IMR-90 (cell line): Measurements from ENCODE around the gene TMEM63C. TPM values are rescaled to one million over a fixed set of nuclear protein-coding genes. Genes with fewer than 3 reads are reported as not detected.

Source experiments
- ATAC-seq: fragments of 200-7000 bp; cut with Tn5 transposase; 2 replicates; pipeline ENCODE4 v1.9.1; 2020; ENCODE audit warnings: low read depth, mild to moderate bottlenecking, moderate library complexity
- BruUV-seq: library from RNA; stranded (reverse); fragments of 400-500 nt; replicated peaks from 2 replicates; lab custom pipeline; 2021; lab: Mats Ljungman, UMichigan
- CTCF ChIA-PET: fragments of 300-600 bp; formaldehyde crosslinking; extraction: SDS; loops from one replicate; lab custom pipeline; 2021; ENCODE audit warnings: antibody characterized with exemption; lab: Yijun Ruan, JAX
- POLR2A ChIA-PET: fragments of 300-600 bp; sonication (Branson Sonifier 250); formaldehyde crosslinking; loops from one replicate; lab custom pipeline; 2022; ENCODE audit warnings: antibody characterized with exemption; ENCODE audit not compliant: unreplicated experiment; lab: Charles Lee
- DNase-seq: peaks from one replicate; pipeline ENCODE4 v3.0.0; 2013
- H2AFZ ChIP-seq: replicated peaks from 2 replicates; pipeline ENCODE3; 2013; ENCODE audit warnings: low read length, mild to moderate bottlenecking; ENCODE audit not compliant: poor library complexity
- H2AK5ac ChIP-seq: 2 replicates; pipeline ENCODE4 v1.6.1; 2013; ENCODE audit warnings: low read depth, low read length, inconsistent platforms
- H2AK9ac ChIP-seq: replicated peaks from 2 replicates; pipeline ENCODE3; 2013; ENCODE audit warnings: mild to moderate bottlenecking, low read depth, low read length, moderate library complexity; ENCODE audit not compliant: poor library complexity
- H2BK120ac ChIP-seq: 2 replicates; pipeline ENCODE4 v1.6.1; 2013; ENCODE audit warnings: low read depth, low read length, inconsistent platforms
- H2BK15ac ChIP-seq: 3 replicates; pipeline ENCODE4 v1.6.1; 2013; ENCODE audit warnings: low read depth, low read length, inconsistent platforms
- H2BK20ac ChIP-seq: 2 replicates; pipeline ENCODE4 v1.6.1; 2013; ENCODE audit warnings: low read depth, mild to moderate bottlenecking, inconsistent platforms, low read length, moderate library complexity
- H2BK5ac ChIP-seq: 2 replicates; pipeline ENCODE4 v1.6.1; 2013; ENCODE audit warnings: mild to moderate bottlenecking, low read depth, low read length, inconsistent platforms; ENCODE audit not compliant: poor library complexity, severe bottlenecking
- H3K14ac ChIP-seq: replicated peaks from 2 replicates; pipeline ENCODE4 v1.6.1; 2013; ENCODE audit warnings: low read depth, low read length, inconsistent platforms
- H3K18ac ChIP-seq: 2 replicates; pipeline ENCODE4 v1.6.1; 2013; ENCODE audit warnings: low read depth, low read length, control low read depth
- H3K23ac ChIP-seq: 2 replicates; pipeline ENCODE4 v1.6.1; 2013; ENCODE audit warnings: low read depth, low read length, inconsistent platforms
- H3K27ac ChIP-seq: 2 replicates; pipeline ENCODE4 v1.5.1; 2013; ENCODE audit warnings: mild to moderate bottlenecking, control low read depth, low read length; ENCODE audit not compliant: insufficient read depth
- H3K27me3 ChIP-seq: 2 replicates; pipeline ENCODE4 v1.6.1; 2013; ENCODE audit warnings: low read length; ENCODE audit not compliant: control insufficient read depth, insufficient read depth
- H3K36me3 ChIP-seq: 2 replicates; pipeline ENCODE4 v1.6.1; 2013; ENCODE audit warnings: low read length, mixed read lengths; ENCODE audit not compliant: control insufficient read depth, insufficient read depth
- H3K4ac ChIP-seq: 2 replicates; pipeline ENCODE4 v1.6.1; 2013; ENCODE audit warnings: low read depth, low read length, inconsistent platforms
- H3K4me1 ChIP-seq: 2 replicates; pipeline ENCODE4 v1.6.1; 2013; ENCODE audit warnings: low read length, mixed read lengths; ENCODE audit not compliant: control insufficient read depth, insufficient read depth
- H3K4me2 ChIP-seq: 2 replicates; pipeline ENCODE4 v1.6.1; 2013; ENCODE audit warnings: low read depth, mild to moderate bottlenecking, control low read depth, low read length, moderate library complexity
- H3K4me3 ChIP-seq: 2 replicates; pipeline ENCODE4 v1.5.1; 2013; ENCODE audit warnings: low read depth, mild to moderate bottlenecking, control low read depth, low read length, moderate library complexity; ENCODE audit not compliant: insufficient read depth
- H3K56ac ChIP-seq: 2 replicates; pipeline ENCODE4 v1.6.1; 2013; ENCODE audit warnings: low read length, inconsistent platforms; ENCODE audit not compliant: insufficient read depth; ENCODE audit errors: extremely low read depth
- H3K79me1 ChIP-seq, 2 experiments: 2 replicates each; pipeline ENCODE4 v1.6.1; 2013; ENCODE audit warnings: low read length in 2 of 2, inconsistent platforms in 1 of 2, low read depth in 1 of 2
- H3K9ac ChIP-seq: 2 replicates; pipeline ENCODE4 v1.6.1; 2013; ENCODE audit warnings: low read depth, low read length, control low read depth
- H3K9me1 ChIP-seq: 2 replicates; pipeline ENCODE4 v1.6.1; 2013; ENCODE audit warnings: low read length, inconsistent platforms; ENCODE audit not compliant: insufficient read depth
- H3K9me3 ChIP-seq: 2 replicates; pipeline ENCODE4 v1.6.1; 2013; ENCODE audit warnings: low read length; ENCODE audit not compliant: control insufficient read depth, insufficient read depth
- H4K20me1 ChIP-seq: 2 replicates; pipeline ENCODE4 v1.6.1; 2013; ENCODE audit warnings: low read length, inconsistent platforms; ENCODE audit not compliant: insufficient read depth
- H4K5ac ChIP-seq: 2 replicates; pipeline ENCODE4 v1.6.1; 2013; ENCODE audit warnings: mild to moderate bottlenecking, low read depth, low read length, control low read depth
- H4K8ac ChIP-seq, 2 experiments: 2 replicates each; pipeline ENCODE4 v1.6.1; 2013; ENCODE audit warnings: low read depth in 2 of 2, low read length in 2 of 2, control low read depth in 1 of 2, inconsistent platforms in 1 of 2
- H4K91ac ChIP-seq: 2 replicates; pipeline ENCODE4 v1.6.1; 2013; ENCODE audit warnings: low read depth, low read length, inconsistent platforms; ENCODE audit not compliant: insufficient read depth
- BHLHE40 ChIP-seq: fragments of 150-350 bp; IDR thresholded peaks from 2 replicates; pipeline ENCODE4 v1.6.1; 2016; ENCODE audit warnings: mild to moderate bottlenecking, low read depth, low read length
- CEBPB ChIP-seq: IDR thresholded peaks from 2 replicates; pipeline ENCODE4 v1.6.1; 2012; ENCODE audit warnings: low read depth, low read length, improper control_type of control experiment
- CHD1 ChIP-seq: IDR thresholded peaks from 2 replicates; pipeline ENCODE4 v1.6.1; 2012; ENCODE audit warnings: low read depth, low read length, improper control_type of control experiment
- CTCF ChIP-seq: conservative IDR thresholded peaks from 2 replicates; pipeline ENCODE4 v1.5.1; 2012; ENCODE audit warnings: mild to moderate bottlenecking, low read depth, low read length, improper control_type of control experiment
- ELK1 ChIP-seq: fragments of 150-350 bp; IDR thresholded peaks from 2 replicates; pipeline ENCODE4 v1.6.1; 2016; ENCODE audit warnings: low read depth, mild to moderate bottlenecking, low read length, moderate library complexity, borderline replicate concordance
- FOS ChIP-seq: fragments of 150-350 bp; IDR thresholded peaks from 2 replicates; pipeline ENCODE4 v1.6.1; 2016; ENCODE audit warnings: low read depth, low read length
- MAFK ChIP-seq: IDR thresholded peaks from 2 replicates; pipeline ENCODE4 v1.6.1; 2012; ENCODE audit warnings: low read depth, low read length, improper control_type of control experiment
- MAZ ChIP-seq: IDR thresholded peaks from 2 replicates; pipeline ENCODE4 v1.6.1; 2012; ENCODE audit warnings: low read depth, mild to moderate bottlenecking, low read length, improper control_type of control experiment, moderate library complexity, borderline replicate concordance
- MXI1 ChIP-seq: IDR thresholded peaks from 2 replicates; pipeline ENCODE4 v1.6.1; 2012; ENCODE audit warnings: low read depth, mild to moderate bottlenecking, low read length, moderate library complexity, borderline replicate concordance
- NFE2L2 ChIP-seq: fragments of 150-350 bp; IDR thresholded peaks from 2 replicates; pipeline ENCODE4 v1.6.1; 2016; ENCODE audit warnings: low read depth, mild to moderate bottlenecking, low read length
- POLR2A ChIP-seq: IDR thresholded peaks from 2 replicates; pipeline ENCODE4 v1.6.1; 2012; ENCODE audit warnings: mild to moderate bottlenecking, low read depth, low read length
- RAD21 ChIP-seq: IDR thresholded peaks from 2 replicates; pipeline ENCODE4 v1.6.1; 2012; ENCODE audit warnings: low read length, improper control_type of control experiment
- RCOR1 ChIP-seq: IDR thresholded peaks from 2 replicates; pipeline ENCODE4 v1.6.1; 2012; ENCODE audit warnings: mild to moderate bottlenecking, low read length, improper control_type of control experiment; ENCODE audit not compliant: insufficient replicate concordance
- RFX5 ChIP-seq: IDR thresholded peaks from 2 replicates; pipeline ENCODE4 v1.8.0; 2012; ENCODE audit warnings: low read depth, mild to moderate bottlenecking, low read length, moderate library complexity
- SMC3 ChIP-seq: fragments of 150-350 bp; IDR thresholded peaks from 2 replicates; pipeline ENCODE4 v1.6.1; 2016; ENCODE audit warnings: low read depth, mild to moderate bottlenecking, antibody characterized with exemption, low read length, moderate library complexity
- USF2 ChIP-seq: fragments of 150-350 bp; IDR thresholded peaks from 2 replicates; pipeline ENCODE4 v1.6.1; 2017; ENCODE audit warnings: mild to moderate bottlenecking, antibody characterized with exemption, low read length, low read depth
- WGBS, 2 experiments: methylation state at CpG; one replicate each; pipeline versions ENCODE4 v1.1.5 to v1.1.7; 2013; ENCODE audit warnings: missing lambda C conversion rate in 2 of 2; ENCODE audit not compliant: insufficient read length in 1 of 2; ENCODE audit errors: extremely low coverage in 2 of 2; 5-methylcytosine and 5-hydroxymethylcytosine counted together
- dilution Hi-C: fragments of 300-500 bp; cut with HindIII; formaldehyde crosslinking; loops from one replicate; pipeline ENCODE4 v1.14.3; 2018; ENCODE audit warnings: low sequenced_read_pairs; ENCODE audit not compliant: unreplicated experiment
- in situ Hi-C: fragments of 300-500 bp; cut with MboI; formaldehyde crosslinking; loops from 3 replicates; pipeline ENCODE4 v1.14.3; 2019; ENCODE audit warnings: low sequenced_read_pairs, inconsistent platforms, mixed read lengths
- intact Hi-C: fragments of 100-400 bp; cut with micrococcal nuclease; formaldehyde crosslinking; loops from 2 replicates; pipeline ENCODE4 v1.10.0; 2022
- polyA plus RNA-seq, 3 experiments: library from polyadenylated mRNA; depleted of rRNA; stranded (reverse); fragments of >200 nt; gene quantifications; 2 replicates each; pipeline ENCODE4 v1.2.3, GENCODE V29; 2012; ENCODE audit warnings: low replicate concordance in 1 of 3
- total RNA-seq: library from RNA; depleted of rRNA; stranded (reverse); fragments of >200 nt; gene quantifications from 2 replicates; pipeline ENCODE4 v1.2.3, GENCODE V29; 2012

TMEM63C gene
- total and polyA plus RNA-seq, 2 of the 4 experiments (the other 2 are of a cell fraction), result under 0.01 TPM; not detected in 1

- no peaks in the 10 kb centered on the region for H3K9me1 ChIP-seq
- H2BK15ac ChIP-seq, result no peak overlapping the region
- H4K8ac ChIP-seq, result no peak overlapping the region
- no peak overlapping the region for H4K91ac ChIP-seq
- no peak overlapping the region for H3K4ac ChIP-seq
- no peaks in the 10 kb centered on the region for H3K9me3 ChIP-seq
- H3K79me1 ChIP-seq, result no peaks in the 10 kb centered on the region
- H2AK5ac ChIP-seq, result no peak overlapping the region
- H2BK120ac ChIP-seq, result no peak overlapping the region
- dilution Hi-C loops (no loop called here), in situ Hi-C loops (no loop called here), intact Hi-C loops (no loop called here)
- no peaks in the 10 kb centered on the region for H3K4me1 ChIP-seq
- H3K4me3 ChIP-seq, result no peak overlapping the region
- H3K27me3 ChIP-seq, result peaks cover 2% of the 10 kb centered on the region; the same call in 1 of the 2 replicates
- H4K20me1 ChIP-seq, result no peaks in the 10 kb centered on the region
- H2BK20ac ChIP-seq, result no peak overlapping the region
- H3K4me2 ChIP-seq, result no peak overlapping the region
- CTCF ChIA-PET, result no interaction called here
- no peak overlapping the region for H2BK5ac ChIP-seq
- H3K9ac ChIP-seq, result no peak overlapping the region
- no peak overlapping the region for H2AFZ ChIP-seq
- no peak overlapping the region for H2AK9ac ChIP-seq
- no TSS peak for BruUV-seq
- no peak overlapping the region for H3K14ac ChIP-seq
- H3K56ac ChIP-seq, result no peak overlapping the region
- TF ChIP-seq MAFK (no peak), CHD1 (no peak), FOS (no peak), CTCF (no peak), NFE2L2 (no peak), SMC3 (no peak), POLR2A (no peak), CEBPB (no peak), MXI1 (no peak), ELK1 (no peak), BHLHE40 (no peak), USF2 (no peak), RAD21 (no peak), MAZ (no peak), RFX5 (no peak), RCOR1 (no peak)
- H3K23ac ChIP-seq, result no peak overlapping the region
- POLR2A ChIA-PET, result no interaction called here
- no CpG with 5 or more reads among the region's 2 CpGs for WGBS, 2 experiments
- ATAC-seq (no peak), DNase-seq (no peak)
- no peaks in the 10 kb centered on the region for H3K36me3 ChIP-seq
- no peak overlapping the region for H4K5ac ChIP-seq
- H3K18ac ChIP-seq, result no peak overlapping the region
- H3K27ac ChIP-seq, result no peak overlapping the region
Measured at GRCh38 chr14:77230914-77231313, 49.3 kb downstream of the TMEM63C start.
